ENCODE results near the gene SLC13A2. TPM values are rescaled to one million over a fixed set of nuclear protein-coding genes. Genes with fewer than 3 reads are reported as not detected.

The SLC13A2 gene
- total and polyA plus RNA-seq, 2 of the 4 experiments (the other 2 are of a cell fraction): not detected

GRCh38 chr17:28426081-28426519, 47.3 kb upstream of the SLC13A2 start:
- no peaks in the 10 kb centered on the region for H3K9me1 ChIP-seq (ENCODE audit: insufficient read depth, low read length)
- TF ChIP-seq CTCF (conservative IDR thresholded peaks at IDR 0.05; ENCODE audit: low read depth, low read length) (peak; percentile 28; the same call in 1 of the 2 replicates), SMC3 (IDR thresholded peaks at IDR 0.05; ENCODE audit: low read depth, low read length) (no peak)
- CTCF ChIA-PET: interaction anchor here (1.4 kb wide), 1 partner anchor 9 kb away, joined by 4 read pairs; no protein-coding TSS in a partner anchor
- H3K56ac ChIP-seq (ENCODE audit: extremely low read depth, insufficient read depth, low read length): no peak overlapping the region
- H4K5ac ChIP-seq (ENCODE audit: low read depth, low read length): no peak overlapping the region
- dilution Hi-C loops (cut with HindIII; ENCODE audit: low sequenced_read_pairs, unreplicated experiment) (no loop called here), intact Hi-C loops (cut with micrococcal nuclease) (no loop called here), in situ Hi-C loops (cut with MboI; ENCODE audit: low sequenced_read_pairs) (no loop called here)
- H2BK20ac ChIP-seq (ENCODE audit: low read depth, low read length): no peak overlapping the region
- peak; percentile 25; the same call in 1 of the 2 replicates for ATAC-seq (ENCODE audit: low read depth)
- H3K18ac ChIP-seq (ENCODE audit: low read depth, low read length): no peak overlapping the region
- no peak overlapping the region for H2BK120ac ChIP-seq (ENCODE audit: low read depth, low read length)
- no peak overlapping the region for H3K23ac ChIP-seq (ENCODE audit: low read depth, low read length)
- H2BK15ac ChIP-seq (ENCODE audit: low read depth, low read length): no peak overlapping the region
- no peak overlapping the region for H3K9ac ChIP-seq (ENCODE audit: low read depth, low read length)
- H4K91ac ChIP-seq (ENCODE audit: insufficient read depth, low read depth, low read length): no peak overlapping the region
- no peak overlapping the region for H3K4ac ChIP-seq (ENCODE audit: low read depth, low read length)
- no peaks in the 10 kb centered on the region for H3K79me1 ChIP-seq (ENCODE audit: low read depth in 1 of 2, low read length in 2 of 2)
- no peaks in the 10 kb centered on the region; the same call in 1 of the 2 replicates for H3K4me1 ChIP-seq (ENCODE audit: control insufficient read depth, insufficient read depth, low read length)
- BruUV-seq (replicated peaks): no TSS peak
- no peak overlapping the region for H2AFZ ChIP-seq (replicated peaks; ENCODE audit: low read length, poor library complexity)
- POLR2A ChIA-PET (ENCODE audit: unreplicated experiment): interaction anchor here (0.6 kb wide), 1 partner anchor 238 kb away, joined by 3 read pairs; no protein-coding TSS in a partner anchor
- DNase-seq: no peak
- WGBS, 2 experiments (ENCODE audit: extremely low coverage in 2 of 2, insufficient read length in 1 of 2): 89% methylated on average over 3 of the region's 9 CpGs; no CpG with 5 or more reads in 1 of the 2 experiments
- H4K20me1 ChIP-seq (ENCODE audit: insufficient read depth, low read length): no peaks in the 10 kb centered on the region
- H2AK9ac ChIP-seq (replicated peaks; ENCODE audit: low read depth, low read length, poor library complexity): no peak overlapping the region
- no peak overlapping the region for H2AK5ac ChIP-seq (ENCODE audit: low read depth, low read length)
- H3K4me2 ChIP-seq (ENCODE audit: low read depth, low read length): no peak overlapping the region
- no peak overlapping the region for H2BK5ac ChIP-seq (ENCODE audit: low read depth, low read length, poor library complexity, severe bottlenecking)
- no peaks in the 10 kb centered on the region for H3K36me3 ChIP-seq (ENCODE audit: control insufficient read depth, insufficient read depth, low read length)
- no peak overlapping the region for H3K14ac ChIP-seq (replicated peaks; ENCODE audit: low read depth, low read length)
- no peak overlapping the region for H3K4me3 ChIP-seq (ENCODE audit: insufficient read depth, low read depth, low read length)
- H3K27ac ChIP-seq (ENCODE audit: insufficient read depth, low read length): no peak overlapping the region
- H3K9me3 ChIP-seq (ENCODE audit: control insufficient read depth, insufficient read depth, low read length): no peaks in the 10 kb centered on the region
- H3K27me3 ChIP-seq (ENCODE audit: control insufficient read depth, insufficient read depth, low read length): peaks cover 11% of the 10 kb centered on the region; the same call in 1 of the 2 replicates
- H4K8ac ChIP-seq (ENCODE audit: low read depth in 2 of 2, low read length in 2 of 2): no peak overlapping the region
